ENCODE data around the gene MYH10.

MYH10 gene

DNA sequence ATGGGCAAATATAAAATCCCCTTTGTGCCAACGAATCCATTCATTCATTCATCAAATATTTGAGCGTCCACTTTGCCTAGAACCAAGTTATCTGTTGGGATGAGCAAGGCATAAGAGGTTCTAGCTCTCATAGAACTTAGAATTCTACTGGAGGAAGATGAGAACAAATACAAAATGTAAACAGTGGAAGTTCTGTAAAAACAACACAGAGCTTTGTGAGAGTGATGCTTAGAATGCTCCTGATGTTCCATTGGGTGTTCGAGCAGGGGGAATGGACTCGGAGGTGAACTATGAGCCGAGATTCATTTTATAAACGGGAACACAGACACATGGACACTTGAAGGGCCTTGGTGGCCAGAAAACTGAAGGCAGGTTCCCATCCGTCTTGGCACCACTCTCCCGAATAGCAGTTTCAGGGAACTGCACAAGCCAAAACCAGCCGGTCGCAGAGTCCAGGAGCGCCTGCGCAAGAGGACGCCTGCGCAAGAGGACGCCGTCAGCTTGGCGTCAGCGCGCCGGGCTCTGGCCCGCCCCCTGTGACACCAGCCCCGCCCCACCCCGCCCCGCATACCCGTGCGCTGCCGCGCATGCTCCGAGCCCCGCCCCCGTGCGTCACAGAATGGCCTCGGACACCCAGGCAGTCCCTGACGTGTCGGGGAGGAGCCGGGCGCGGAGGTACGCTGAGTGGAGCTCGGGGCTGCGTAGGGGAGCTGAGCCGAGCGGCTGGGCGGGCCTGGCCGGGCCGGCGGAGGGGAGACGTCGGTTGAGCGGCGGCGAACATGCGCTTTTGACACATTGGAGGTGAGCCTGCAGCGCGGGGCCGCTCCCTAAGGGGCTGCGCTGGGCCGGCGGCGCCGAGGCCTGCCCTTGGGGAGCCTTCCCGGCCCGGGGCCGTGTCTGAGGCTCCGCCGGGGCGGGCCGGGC, 195.0 kb downstream of the MYH10 start, which contains the start of gene NDEL1:
TSS of gene NDEL1 (plus strand) at position 640 of the 924 bp plus-strand sequence. CDS start 8,388 bp downstream, outside the sequence.
- Histone ChIP-seq H3K27ac (ENCODE audit: low read depth, low read length, poor library complexity, severe bottlenecking) (peak within 1 kb of the TSS; percentile 24), H3K9me2 (ENCODE audit: low read depth, low read length) (no peaks in the 10 kb centered on the region), H3K9me3 (ENCODE audit: low read length) (no peaks in the 10 kb centered on the region), H2AFZ (ENCODE audit: low read length) (peak within 1 kb of the TSS; percentile 93), H3K4me1 (ENCODE audit: insufficient read depth, low read length, severe bottlenecking) (peaks cover 26% of the 10 kb centered on the region), H3K4me3 (ENCODE audit: low read depth, low read length, poor library complexity, severe bottlenecking) (peak within 1 kb of the TSS; percentile 96), H3K36me3 (ENCODE audit: insufficient read depth, low read length) (peaks cover 7% of the 10 kb centered on the region; the same call in 1 of the 2 replicates), H3K9ac (ENCODE audit: low read length) (peak within 1 kb of the TSS; percentile 96), H3F3A (ENCODE audit: insufficient read depth, low read length) (no peaks in the 10 kb centered on the region), H3K27me3 (ENCODE audit: insufficient read depth, low read length) (no peaks in the 10 kb centered on the region; the same call in 1 of the 2 replicates), H4K20me1 (ENCODE audit: insufficient read depth, low read length) (0 out of 2 replicates have a peak, but pooled peaks cover 2% of the 10 kb centered on the region), H3K4me2 (ENCODE audit: low read length) (peak within 1 kb of the TSS; percentile 100), H3K79me2 (ENCODE audit: insufficient read depth, low read length) (peaks cover 39% of the 10 kb centered on the region)
- no peak for TF ChIP-seq EZH2 (IDR thresholded peaks at IDR 0.05; ENCODE audit: borderline replicate concordance, low read length)
- TF ChIP-seq, protein P1, sequence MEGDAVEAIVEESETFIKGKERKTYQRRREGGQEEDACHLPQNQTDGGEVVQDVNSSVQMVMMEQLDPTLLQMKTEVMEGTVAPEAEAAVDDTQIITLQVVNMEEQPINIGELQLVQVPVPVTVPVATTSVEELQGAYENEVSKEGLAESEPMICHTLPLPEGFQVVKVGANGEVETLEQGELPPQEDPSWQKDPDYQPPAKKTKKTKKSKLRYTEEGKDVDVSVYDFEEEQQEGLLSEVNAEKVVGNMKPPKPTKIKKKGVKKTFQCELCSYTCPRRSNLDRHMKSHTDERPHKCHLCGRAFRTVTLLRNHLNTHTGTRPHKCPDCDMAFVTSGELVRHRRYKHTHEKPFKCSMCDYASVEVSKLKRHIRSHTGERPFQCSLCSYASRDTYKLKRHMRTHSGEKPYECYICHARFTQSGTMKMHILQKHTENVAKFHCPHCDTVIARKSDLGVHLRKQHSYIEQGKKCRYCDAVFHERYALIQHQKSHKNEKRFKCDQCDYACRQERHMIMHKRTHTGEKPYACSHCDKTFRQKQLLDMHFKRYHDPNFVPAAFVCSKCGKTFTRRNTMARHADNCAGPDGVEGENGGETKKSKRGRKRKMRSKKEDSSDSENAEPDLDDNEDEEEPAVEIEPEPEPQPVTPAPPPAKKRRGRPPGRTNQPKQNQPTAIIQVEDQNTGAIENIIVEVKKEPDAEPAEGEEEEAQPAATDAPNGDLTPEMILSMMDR (IDR thresholded peaks at IDR 0.05; ENCODE audit: low read length): no peak

DNA sequence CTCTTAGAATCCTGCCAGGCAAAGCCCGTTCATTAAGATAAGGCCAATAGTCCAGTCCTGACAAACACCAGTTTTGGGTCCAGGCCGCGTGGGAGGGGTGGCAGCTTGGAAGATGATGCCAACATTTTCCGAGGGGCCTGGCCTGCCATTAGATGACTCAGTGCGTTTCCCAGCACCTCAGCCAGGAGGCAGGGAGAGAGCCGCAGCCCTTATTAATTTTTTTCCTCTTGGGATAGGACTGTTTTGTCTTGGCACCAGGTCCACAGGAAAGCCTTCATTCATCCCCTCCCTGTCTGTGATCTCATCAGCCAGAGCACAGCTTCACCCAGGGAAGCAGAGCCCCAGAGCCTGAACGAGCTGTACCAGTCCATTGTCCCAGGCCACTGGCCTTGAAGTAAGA, 199.6 kb downstream of the MYH10 start:
- Histone ChIP-seq H3K27ac (ENCODE audit: low read depth, low read length, poor library complexity, severe bottlenecking) (no peak overlapping the region), H3K9ac (ENCODE audit: low read length) (no peak overlapping the region), H3K4me2 (ENCODE audit: low read length) (no peak overlapping the region), H4K20me1 (ENCODE audit: insufficient read depth, low read length) (no peaks in the 10 kb centered on the region), H3K4me1 (ENCODE audit: insufficient read depth, low read length, severe bottlenecking) (peaks cover 6% of the 10 kb centered on the region), H3K9me2 (ENCODE audit: low read depth, low read length) (no peaks in the 10 kb centered on the region), H3K36me3 (ENCODE audit: insufficient read depth, low read length) (no peaks in the 10 kb centered on the region), H3K9me3 (ENCODE audit: low read length) (no peaks in the 10 kb centered on the region), H2AFZ (ENCODE audit: low read length) (no peak overlapping the region), H3K4me3 (ENCODE audit: low read depth, low read length, poor library complexity, severe bottlenecking) (no peak overlapping the region), H3K79me2 (ENCODE audit: insufficient read depth, low read length) (no peaks in the 10 kb centered on the region), H3K27me3 (ENCODE audit: insufficient read depth, low read length) (peaks cover 4% of the 10 kb centered on the region; the same call in 1 of the 2 replicates), H3F3A (ENCODE audit: insufficient read depth, low read length) (no peaks in the 10 kb centered on the region)
- TF ChIP-seq, protein P1 (IDR thresholded peaks at IDR 0.05; ENCODE audit: low read length): no peak
- TF ChIP-seq EZH2 (IDR thresholded peaks at IDR 0.05; ENCODE audit: borderline replicate concordance, low read length): no peak

DNA sequence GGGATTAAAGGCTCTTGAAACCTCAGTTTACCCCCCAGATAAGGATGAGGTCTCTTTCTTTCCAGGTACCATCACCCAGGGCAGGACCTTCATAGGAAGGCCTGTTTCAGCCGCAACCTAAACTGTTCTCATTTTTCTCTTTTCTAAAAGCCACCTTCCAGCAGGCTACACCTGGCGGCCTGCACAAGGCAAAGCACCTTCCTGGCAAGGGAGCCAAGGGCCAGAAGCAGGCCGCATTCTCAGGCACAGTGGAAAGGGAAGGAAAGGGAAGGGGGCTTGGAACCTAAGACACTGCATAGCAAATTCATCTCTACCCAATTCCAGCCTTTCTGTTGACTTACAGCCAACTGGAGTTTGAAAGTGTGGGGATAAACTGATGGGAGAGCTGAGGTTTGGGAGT, 203.7 kb downstream of the MYH10 start:
- no peaks in the 10 kb centered on the region for H3K9me2 ChIP-seq (ENCODE audit: low read depth, low read length)

More for the DNA sequence above, 203.7 kb downstream of the MYH10 start:
- H3K4me3 ChIP-seq (ENCODE audit: low read depth, low read length, poor library complexity, severe bottlenecking): no peak overlapping the region
- no peak overlapping the region for H3K27ac ChIP-seq (ENCODE audit: low read depth, low read length, poor library complexity, severe bottlenecking)
- no peaks in the 10 kb centered on the region for H3K9me3 ChIP-seq (ENCODE audit: low read length)
- TF ChIP-seq, protein P1 (IDR thresholded peaks at IDR 0.05; ENCODE audit: low read length): no peak
- no peak for TF ChIP-seq EZH2 (IDR thresholded peaks at IDR 0.05; ENCODE audit: borderline replicate concordance, low read length)
- no peak overlapping the region for H3K4me2 ChIP-seq (ENCODE audit: low read length)
- H3K9ac ChIP-seq (ENCODE audit: low read length): no peak overlapping the region
- no peaks in the 10 kb centered on the region for H3K79me2 ChIP-seq (ENCODE audit: insufficient read depth, low read length)
- H2AFZ ChIP-seq (ENCODE audit: low read length): no peak overlapping the region
- H4K20me1 ChIP-seq (ENCODE audit: insufficient read depth, low read length): no peaks in the 10 kb centered on the region
- H3F3A ChIP-seq (ENCODE audit: insufficient read depth, low read length): no peaks in the 10 kb centered on the region
- no peaks in the 10 kb centered on the region for H3K4me1 ChIP-seq (ENCODE audit: insufficient read depth, low read length, severe bottlenecking)
- no peaks in the 10 kb centered on the region for H3K36me3 ChIP-seq (ENCODE audit: insufficient read depth, low read length)
- peaks cover 4% of the 10 kb centered on the region; the same call in 1 of the 2 replicates for H3K27me3 ChIP-seq (ENCODE audit: insufficient read depth, low read length)

All from OCI-LY1 (cell line).